ENCODE measurements around the gene ACE.
"Not testable (repeated sequence)": the region's sequence is repeated elsewhere in the genome, so short reads cannot be mapped to it uniquely, and the experiment has no call there.

Gene ACE

GRCh38 chr17:63452962-63453551 lies 23.8 kb upstream of the ACE start:
- Histone ChIP-seq H3K27me3 (ENCODE audit: insufficient read depth, low read depth) (peaks cover 19% of the 10 kb centered on the region; the same call in 1 of the 2 replicates), H3K4me1 (ENCODE audit: low read depth, poor library complexity, severe bottlenecking) (no peaks in the 10 kb centered on the region), H2AFZ (ENCODE audit: low read depth) (no peak overlapping the region), H3K36me3 (ENCODE audit: insufficient read depth) (no peaks in the 10 kb centered on the region), H3K27ac (no peak overlapping the region), H3K4me3 (IDR thresholded peaks at IDR 0.05; ENCODE audit: insufficient read depth, low read depth, low read length) (no peak overlapping the region), H3K79me2 (ENCODE audit: insufficient read depth, low read depth) (no peaks in the 10 kb centered on the region), H3K4me2 (no peak overlapping the region), H4K20me1 (ENCODE audit: insufficient read depth) (no peaks in the 10 kb centered on the region), H3K9ac (no peak overlapping the region)
- no peak for TF ChIP-seq CTCF (conservative IDR thresholded peaks at IDR 0.05; ENCODE audit: low read depth, low read length)

- H3K27me3 ChIP-seq (ENCODE audit: insufficient read depth, low read depth) = peaks cover 19% of the 10 kb centered on the region; the same call in 1 of the 2 replicates
- not testable (repeated sequence) for H3K4me1 ChIP-seq (ENCODE audit: low read depth, poor library complexity, severe bottlenecking); H3K4me3 ChIP-seq (IDR thresholded peaks at IDR 0.05; ENCODE audit: insufficient read depth, low read depth, low read length); H3K4me2 ChIP-seq; H3K79me2 ChIP-seq (ENCODE audit: insufficient read depth, low read depth); H3K9ac ChIP-seq; H3K36me3 ChIP-seq (ENCODE audit: insufficient read depth); H3K27ac ChIP-seq; H4K20me1 ChIP-seq (ENCODE audit: insufficient read depth); H2AFZ ChIP-seq (ENCODE audit: low read depth)
These were observed 22.5 kb upstream of the ACE start for GRCh38 chr17:63454357-63454756.

- no peaks in the 10 kb centered on the region for H4K20me1 ChIP-seq (ENCODE audit: insufficient read depth)
- H3K4me2 ChIP-seq = no peak overlapping the region
- no peak overlapping the region for H3K9ac ChIP-seq
These were observed 21.9 kb upstream of the ACE start for GRCh38 chr17:63454915-63455314.

GRCh38 chr17:63455417-63455816 lies 21.4 kb upstream of the ACE start:
- Histone ChIP-seq H3K4me1 (ENCODE audit: low read depth, poor library complexity, severe bottlenecking) (no peaks in the 10 kb centered on the region), H4K20me1 (ENCODE audit: insufficient read depth) (no peaks in the 10 kb centered on the region), H3K27me3 (ENCODE audit: insufficient read depth, low read depth) (peaks cover 19% of the 10 kb centered on the region; the same call in 1 of the 2 replicates), H3K9ac (no peak overlapping the region), H3K4me3 (IDR thresholded peaks at IDR 0.05; ENCODE audit: insufficient read depth, low read depth, low read length) (no peak overlapping the region), H3K27ac (no peak overlapping the region), H3K79me2 (ENCODE audit: insufficient read depth, low read depth) (no peaks in the 10 kb centered on the region), H2AFZ (ENCODE audit: low read depth) (no peak overlapping the region), H3K36me3 (ENCODE audit: insufficient read depth) (no peaks in the 10 kb centered on the region), H3K4me2 (no peak overlapping the region)
- TF ChIP-seq CTCF (conservative IDR thresholded peaks at IDR 0.05; ENCODE audit: low read depth, low read length) = no peak

More at GRCh38 chr17:63454915-63455314, 21.9 kb upstream of the ACE start:
- no peaks in the 10 kb centered on the region for H3K36me3 ChIP-seq (ENCODE audit: insufficient read depth)
- no peaks in the 10 kb centered on the region for H3K79me2 ChIP-seq (ENCODE audit: insufficient read depth, low read depth)
- H3K27me3 ChIP-seq (ENCODE audit: insufficient read depth, low read depth) = peaks cover 19% of the 10 kb centered on the region; the same call in 1 of the 2 replicates
- no peak overlapping the region for H2AFZ ChIP-seq (ENCODE audit: low read depth)
- no peak for TF ChIP-seq CTCF (conservative IDR thresholded peaks at IDR 0.05; ENCODE audit: low read depth, low read length)
- no peak overlapping the region for H3K4me3 ChIP-seq (IDR thresholded peaks at IDR 0.05; ENCODE audit: insufficient read depth, low read depth, low read length)
- H3K4me1 ChIP-seq (ENCODE audit: low read depth, poor library complexity, severe bottlenecking) = no peaks in the 10 kb centered on the region
- H3K27ac ChIP-seq = no peak overlapping the region

- Histone ChIP-seq H3K79me2 (ENCODE audit: insufficient read depth, low read depth) (no peaks in the 10 kb centered on the region), H3K4me1 (ENCODE audit: low read depth, poor library complexity, severe bottlenecking) (no peaks in the 10 kb centered on the region), H3K27me3 (ENCODE audit: insufficient read depth, low read depth) (peaks cover 13% of the 10 kb centered on the region; the same call in 1 of the 2 replicates), H4K20me1 (ENCODE audit: insufficient read depth) (no peaks in the 10 kb centered on the region), H2AFZ (ENCODE audit: low read depth) (no peak overlapping the region), H3K4me2 (no peak overlapping the region), H3K4me3 (IDR thresholded peaks at IDR 0.05; ENCODE audit: insufficient read depth, low read depth, low read length) (no peak overlapping the region), H3K27ac (no peak overlapping the region), H3K9ac (no peak overlapping the region), H3K36me3 (ENCODE audit: insufficient read depth) (no peaks in the 10 kb centered on the region)
- no peak for TF ChIP-seq CTCF (conservative IDR thresholded peaks at IDR 0.05; ENCODE audit: low read depth, low read length)
These were observed 18.4 kb upstream of the ACE start for GRCh38 chr17:63458478-63458877.

All from KMS-11 (cell line).